A673 (cell line): ENCODE data around the gene KAT5.

Experiments
- CTCF ChIP-seq: fragments of 300-800, 200-600 bp; sonication (generic); conservative IDR thresholded peaks from 2 replicates; pipeline ENCODE4 v1.5.1; 2017; ENCODE audit warnings: low read depth, mild to moderate bottlenecking, antibody characterized with exemption, low read length, moderate library complexity, mixed read lengths
- EZH2 ChIP-seq: fragments of 200-600 bp; sonication (generic); IDR thresholded peaks from 2 replicates; pipeline ENCODE4 v1.6.1; 2017; ENCODE audit warnings: borderline replicate concordance, low read depth, mild to moderate bottlenecking, mixed read lengths, antibody characterized with exemption, low read length; ENCODE audit not compliant: poor library complexity, severe bottlenecking

GRCh38 chr11:65767406-65767805, 55.4 kb downstream of the KAT5 start:
- TF ChIP-seq CTCF (no peak), EZH2 (no peak)
